Measurements from ENCODE around the gene PALLD.

Gene PALLD

DNA sequence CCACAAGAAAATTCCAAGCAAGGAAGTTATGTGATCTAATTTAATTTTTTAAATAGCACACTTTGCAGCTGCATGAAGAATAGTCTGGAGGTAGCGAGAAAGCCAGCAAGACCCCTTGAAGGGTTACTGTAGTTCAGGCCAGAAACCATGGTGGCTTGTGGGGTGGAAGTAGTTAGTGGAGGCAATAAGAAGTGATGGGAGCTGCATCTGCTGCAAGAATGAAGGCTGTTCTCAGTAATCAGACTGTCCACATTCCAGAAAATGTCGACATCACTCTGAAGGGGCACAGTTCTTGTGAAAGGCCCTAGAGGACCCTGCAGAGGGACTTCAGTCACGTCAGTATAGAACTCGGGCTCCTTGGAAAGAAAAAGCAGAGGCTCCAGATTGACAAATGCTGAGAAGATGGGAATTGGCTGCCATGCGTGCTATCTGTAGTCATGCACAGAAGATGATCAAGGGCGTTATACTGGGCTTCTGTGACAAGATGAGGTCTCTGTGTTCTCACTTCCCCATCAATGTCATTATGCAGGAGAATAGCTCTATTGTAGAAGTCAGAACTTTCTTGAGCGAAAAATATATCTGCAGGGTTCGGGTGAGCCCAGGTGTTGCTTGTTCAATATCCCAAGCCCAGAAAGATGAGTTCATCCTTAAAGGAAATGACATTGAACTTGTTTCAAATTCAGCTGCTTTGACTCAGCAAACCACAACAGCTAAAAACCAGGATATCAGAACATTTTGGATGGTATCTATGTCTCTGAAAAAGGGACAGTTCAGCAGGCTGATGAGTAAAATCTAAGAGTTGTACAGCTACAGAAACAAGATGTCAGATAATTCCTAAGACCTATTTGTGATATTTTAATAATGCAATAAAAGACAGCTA lies 259.0 kb downstream of the PALLD start:
- no peak for DNase-seq

GRCh38 chr4:168757500-168757899 lies 260.6 kb downstream of the PALLD start:
- no peak for DNase-seq

- no peak for DNase-seq
Observed at GRCh38 chr4:168758351-168758876, 261.6 kb downstream of the PALLD start.

DNA sequence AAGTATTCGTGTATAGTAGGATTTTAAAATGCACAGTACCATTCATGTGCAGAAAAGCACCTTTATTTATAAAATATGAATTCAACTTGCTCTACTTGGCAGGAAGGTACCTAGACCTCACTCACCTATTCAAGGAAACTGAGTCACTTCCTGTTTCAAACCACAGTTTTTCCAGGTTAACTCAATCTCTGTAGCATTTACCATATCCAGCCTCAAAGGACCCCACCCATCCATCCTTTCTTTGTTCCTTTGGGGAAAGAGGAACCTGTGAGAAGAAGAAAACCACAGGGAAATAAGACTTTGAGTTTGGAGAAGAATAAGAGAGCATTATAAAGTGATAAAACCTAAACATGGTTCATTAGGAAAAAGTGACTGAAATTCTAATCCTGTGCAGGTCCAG lies 262.5 kb downstream of the PALLD start:
- no peak for DNase-seq

DNA sequence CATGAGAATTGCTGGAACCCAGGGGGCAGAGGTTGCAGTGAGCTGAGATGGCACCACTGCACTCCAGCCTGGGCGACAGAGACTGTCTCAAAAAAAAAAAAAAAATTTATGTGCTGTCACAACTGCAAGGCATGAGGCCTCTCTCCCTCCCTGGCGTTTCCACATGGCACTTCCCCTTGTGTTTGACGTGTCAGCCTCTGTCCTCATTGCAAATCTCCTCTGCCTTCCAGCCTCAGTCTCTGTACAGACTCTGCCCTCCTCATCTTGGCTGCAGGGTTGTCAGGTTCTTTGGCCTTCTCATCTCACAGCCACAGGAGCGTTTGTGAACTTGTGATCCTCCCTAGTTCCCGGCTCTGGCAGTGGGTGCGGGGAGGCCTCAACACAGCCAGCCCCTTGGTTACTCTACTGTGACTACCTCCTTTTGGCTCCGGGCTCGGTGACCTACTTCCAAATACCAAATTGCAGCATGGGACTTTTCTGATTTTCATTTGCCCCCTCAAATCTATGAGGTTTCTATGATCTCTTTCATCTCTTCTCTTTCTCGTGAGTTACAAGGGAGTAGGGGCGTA lies 263.2 kb downstream of the PALLD start:
- peak in 1 of 56 donors; percentile 4 for DNase-seq

DNA sequence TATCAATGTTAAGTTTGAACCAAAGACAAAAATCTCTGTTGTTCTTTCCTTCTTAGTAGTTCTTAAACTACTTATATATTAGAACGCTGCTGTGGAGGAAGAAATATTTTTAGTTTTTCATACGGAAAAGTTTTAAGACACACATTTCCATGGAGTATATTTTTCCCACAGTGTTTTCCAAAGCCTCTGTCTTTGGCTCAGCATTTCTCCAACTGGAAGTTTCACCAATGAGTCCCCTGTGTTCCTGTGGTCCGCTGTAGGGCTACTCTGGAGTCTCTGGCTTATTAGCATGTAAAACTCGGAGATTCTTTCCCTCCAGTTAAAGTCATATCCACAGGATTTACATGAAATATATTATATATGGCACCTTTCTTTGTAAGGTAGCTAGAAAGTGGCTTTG lies 264.2 kb downstream of the PALLD start:
- no peak for DNase-seq

GRCh38 chr4:168765322-168765721 lies 268.5 kb downstream of the PALLD start:
- no peak for DNase-seq

- DNase-seq: no peak
Observed at GRCh38 chr4:168765726-168766125, 268.9 kb downstream of the PALLD start.

- DNase-seq: no peak
Observed at GRCh38 chr4:168766604-168767316, 269.9 kb downstream of the PALLD start.

DNA sequence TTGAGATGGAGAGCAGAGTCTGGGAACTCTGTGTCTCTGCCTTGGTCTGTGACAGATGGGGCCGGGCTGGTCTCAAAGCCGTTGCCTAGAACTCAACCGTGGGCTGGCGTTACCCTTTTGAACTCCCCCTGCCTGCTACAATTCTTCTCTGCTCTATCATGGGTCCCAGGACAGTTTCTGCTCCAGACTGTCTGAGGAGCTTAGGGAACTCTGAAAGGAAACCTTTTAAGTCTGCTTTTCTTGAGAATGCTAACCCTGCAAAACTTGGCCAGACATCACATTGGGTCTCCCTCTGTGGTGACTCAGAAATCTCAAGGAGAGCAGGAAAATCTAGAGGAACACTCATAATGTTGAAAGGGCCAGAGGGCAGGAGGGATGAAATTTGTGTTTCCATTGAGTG lies 272.6 kb downstream of the PALLD start:
- no peak for DNase-seq

- no peak for DNase-seq
Observed at GRCh38 chr4:168769837-168770236, 273.0 kb downstream of the PALLD start.

DNA sequence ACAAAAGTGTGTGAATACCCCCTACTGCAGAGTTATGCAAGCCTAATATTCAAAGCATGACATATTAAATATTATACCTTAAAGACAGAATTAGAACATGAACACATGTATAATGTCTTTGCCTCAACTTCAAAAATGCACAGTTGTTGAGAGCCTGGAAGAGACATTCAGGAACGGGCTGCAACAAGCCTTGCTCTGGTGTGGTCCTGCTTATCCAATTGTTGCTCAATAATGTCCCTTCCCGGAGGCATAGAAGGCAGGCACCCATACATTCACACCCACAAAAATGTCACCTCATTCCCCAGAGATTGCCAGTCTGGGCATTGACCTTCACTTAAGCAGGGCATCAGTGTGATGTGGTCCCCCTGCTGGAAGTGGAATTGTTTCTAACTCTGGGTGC lies 274.4 kb downstream of the PALLD start:
- DNase-seq: no peak

GRCh38 chr4:168773388-168774195 lies 276.7 kb downstream of the PALLD start:
- no peak for DNase-seq

DNA sequence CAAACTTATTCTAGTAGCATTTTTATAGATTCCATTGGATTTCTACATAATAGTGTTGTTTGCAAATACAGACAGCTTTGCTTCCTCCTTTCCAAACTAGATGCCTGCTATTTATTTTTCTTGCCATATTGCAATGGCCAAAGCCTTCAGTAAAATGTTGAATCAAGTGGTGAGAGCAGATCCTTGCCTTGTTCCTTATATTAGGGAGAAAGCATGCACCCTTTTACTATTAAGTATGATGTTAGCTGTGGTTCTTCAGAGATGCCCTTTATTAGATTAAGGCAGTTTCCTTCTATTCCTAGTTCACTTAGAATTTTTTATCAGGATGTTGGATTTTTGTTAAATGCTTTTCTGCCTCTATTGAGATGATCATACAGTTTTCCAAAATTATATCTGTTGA lies 279.5 kb downstream of the PALLD start:
- DNase-seq: no peak

DNA sequence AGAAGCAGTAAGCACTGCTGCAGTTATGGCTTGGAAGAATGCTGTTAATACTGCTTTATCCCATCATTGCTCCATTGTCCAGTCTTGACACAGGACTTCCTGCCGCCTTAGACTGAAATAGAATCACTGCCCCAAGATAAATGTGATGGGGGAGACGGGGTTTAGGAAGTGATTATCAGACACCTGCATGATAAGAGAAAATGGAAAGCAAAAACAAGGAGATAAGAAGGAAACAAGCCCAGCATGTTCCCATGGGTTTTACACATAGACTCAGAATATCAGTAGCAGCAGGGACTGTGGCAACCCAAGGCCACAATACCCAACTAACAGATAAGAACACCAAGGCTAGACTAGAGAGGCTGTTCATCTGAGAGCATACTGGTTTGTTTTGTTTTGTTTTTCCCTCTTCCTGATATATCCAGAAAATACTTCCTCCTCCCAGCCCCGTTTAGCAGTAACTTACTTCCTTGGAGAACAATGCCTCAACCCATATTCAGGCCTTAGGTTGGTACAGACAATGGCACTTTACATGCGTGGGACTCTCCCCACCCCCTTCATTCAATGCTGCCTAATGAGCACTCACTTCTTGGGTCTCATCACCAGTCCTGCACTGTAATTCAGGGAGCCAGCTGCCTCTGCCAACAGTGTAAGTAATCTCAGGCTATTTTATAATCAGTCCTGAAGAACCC lies 280.6 kb downstream of the PALLD start:
- DNase-seq: no peak

GRCh38 chr4:168781341-168781740 lies 284.5 kb downstream of the PALLD start:
- no peak for DNase-seq

GRCh38 chr4:168781926-168782325 lies 285.1 kb downstream of the PALLD start:
- no peak for DNase-seq

DNA sequence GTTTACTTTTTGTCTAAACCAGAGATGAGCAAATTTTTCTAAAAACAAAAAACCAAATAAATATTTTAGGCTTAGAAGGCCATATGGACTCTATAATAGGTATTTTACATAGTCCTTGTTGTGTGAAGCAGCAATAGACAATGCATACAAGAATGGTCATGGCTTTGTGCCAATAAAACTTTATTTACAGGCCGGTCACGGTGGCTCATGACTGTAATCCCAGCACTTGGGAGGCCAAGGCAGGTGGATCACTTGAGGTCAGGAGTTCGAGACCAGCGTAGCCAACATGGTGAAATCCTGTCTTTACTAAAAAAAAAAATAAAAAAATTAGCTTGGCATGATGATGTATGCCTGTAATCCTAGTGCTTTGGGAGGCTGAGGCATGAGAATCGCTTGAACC lies 285.6 kb downstream of the PALLD start:
- no peak for DNase-seq

DNA sequence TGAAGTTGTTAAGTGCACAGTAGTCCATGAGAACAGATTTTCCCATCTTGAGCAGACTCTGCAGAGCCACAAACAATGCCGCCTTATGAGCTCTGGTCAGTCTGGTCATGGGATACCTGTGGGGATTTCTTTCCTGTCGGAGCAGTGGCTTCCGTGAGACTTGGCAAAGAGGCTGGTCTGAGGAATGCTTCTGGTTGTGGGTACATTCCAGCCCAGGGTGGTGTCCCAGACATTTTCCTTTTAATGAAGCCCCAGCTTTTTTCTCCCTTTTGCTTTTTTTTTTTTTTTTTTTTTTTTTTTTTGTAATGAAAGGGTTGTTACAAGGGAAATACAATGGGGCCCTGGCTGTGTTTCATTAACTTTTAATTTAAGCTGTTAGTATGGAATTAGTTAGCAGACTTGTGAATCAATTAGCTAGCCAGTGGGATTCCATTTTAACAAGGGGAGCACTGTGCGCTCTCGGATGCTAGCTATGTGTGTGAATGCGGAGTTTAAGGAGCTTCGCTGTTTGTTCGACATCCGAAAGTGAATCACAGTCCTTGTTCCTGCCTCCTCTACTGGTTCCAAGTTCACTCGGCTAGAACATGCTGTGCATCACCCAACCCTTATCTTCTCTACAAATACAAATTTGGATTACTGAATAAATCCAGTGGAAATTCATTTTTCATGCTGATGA lies 288.1 kb downstream of the PALLD start:
- peak in 2 of 56 donors; percentile 5 to 7 for DNase-seq

DNA sequence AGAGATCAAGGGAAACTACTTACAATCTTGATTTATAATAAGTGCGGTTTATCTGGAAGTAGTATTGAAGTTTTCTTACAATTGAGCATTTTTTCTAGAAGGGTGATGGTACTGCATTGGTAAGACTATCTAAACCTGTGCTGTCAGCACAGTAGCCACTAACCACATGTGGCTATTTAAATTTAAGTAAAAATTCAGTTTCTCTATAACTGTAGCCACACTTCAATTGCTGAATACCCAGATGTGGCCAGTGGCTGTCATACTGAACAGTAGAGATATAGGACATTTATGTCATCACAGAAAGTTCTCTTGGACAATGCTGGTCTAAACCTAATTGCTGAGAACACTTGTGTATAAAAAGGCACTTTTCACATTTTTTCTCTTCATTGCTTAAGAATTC lies 290.5 kb downstream of the PALLD start:
- no peak for DNase-seq
